T follicular helper cell (primary cell): ENCODE measurements around the gene GALNS.

Experiments used
- DNase-seq: peaks from one replicate; pipeline ENCODE4 v3.0.0-alpha.2; 2020; ENCODE audit warnings: low read depth

The GALNS gene

DNA sequence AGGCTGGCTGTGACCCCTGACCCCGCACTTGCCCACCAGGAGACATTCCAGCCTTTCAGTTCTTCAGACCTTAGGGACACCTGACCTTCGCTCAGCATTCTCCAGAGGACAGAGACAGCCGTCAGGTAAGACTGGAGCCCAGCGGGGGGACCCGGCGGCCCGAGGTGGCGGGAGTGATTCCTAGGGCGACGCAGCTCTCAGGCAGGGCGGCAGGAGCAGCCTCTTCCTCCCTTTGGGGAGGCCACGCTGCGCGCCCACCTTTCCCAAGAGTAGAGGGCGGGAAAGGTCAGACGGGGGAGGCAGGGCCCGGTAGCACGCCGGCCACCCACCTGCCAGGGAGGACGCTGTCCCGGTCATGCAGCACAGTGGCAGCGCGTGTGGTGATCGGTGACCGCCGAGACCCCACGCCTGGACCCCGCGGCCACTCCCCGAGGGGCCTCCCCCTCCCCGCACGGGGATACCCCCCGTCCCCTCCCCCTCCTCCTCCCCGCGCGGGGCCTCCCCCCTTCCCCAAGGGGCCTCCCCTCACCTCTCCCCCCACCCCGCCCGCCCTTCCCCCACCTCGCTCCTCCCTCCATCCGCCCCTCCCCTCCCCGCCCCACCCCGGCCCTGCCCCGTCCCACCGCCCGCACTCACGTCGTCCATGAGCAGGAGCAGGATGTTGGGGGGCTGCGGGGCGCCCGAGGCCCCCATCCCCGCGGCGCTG lies 472 bp downstream of the GALNS start:
- peak; percentile 14 for DNase-seq

DNA sequence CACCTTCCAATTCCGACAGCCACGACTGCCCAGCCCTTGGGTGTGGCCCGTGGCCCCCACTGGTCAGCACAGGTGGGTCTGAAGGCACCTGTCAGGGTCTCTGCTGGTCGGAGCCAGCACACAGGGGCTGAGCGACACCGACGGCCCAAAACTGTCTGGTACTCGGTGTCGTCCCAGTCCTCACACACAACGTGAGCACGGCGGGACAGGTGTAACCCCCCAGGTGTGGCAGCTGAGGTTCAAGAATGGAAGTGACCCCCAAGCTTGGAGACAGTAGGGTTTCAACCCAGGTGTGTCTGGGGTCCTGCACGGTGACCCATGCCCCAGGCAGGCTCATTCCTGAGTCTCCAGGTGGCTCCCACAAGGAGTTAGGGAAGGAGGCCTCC lies 1.0 kb downstream of the GALNS start:
- DNase-seq, result no peak

DNA sequence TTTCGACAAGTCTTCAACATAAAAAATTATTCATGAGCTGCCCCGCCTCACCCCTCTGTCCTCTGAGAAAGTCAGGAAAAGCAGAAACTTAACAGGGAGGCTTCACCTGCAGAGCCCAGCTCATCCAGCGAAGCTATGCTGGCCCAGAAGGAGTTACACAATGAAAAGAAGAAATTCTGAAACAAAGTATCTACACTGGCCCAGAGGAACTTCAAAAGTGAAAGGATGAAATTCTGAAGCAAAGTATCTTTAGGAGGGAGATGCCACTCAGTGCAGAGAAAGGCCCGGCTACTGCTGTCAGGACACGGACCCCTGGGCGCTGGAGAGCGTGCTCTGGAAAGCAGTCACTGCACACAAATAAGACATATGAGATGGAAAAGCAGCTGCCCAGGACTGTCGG lies 1.6 kb downstream of the GALNS start:
- DNase-seq, result no peak

DNA sequence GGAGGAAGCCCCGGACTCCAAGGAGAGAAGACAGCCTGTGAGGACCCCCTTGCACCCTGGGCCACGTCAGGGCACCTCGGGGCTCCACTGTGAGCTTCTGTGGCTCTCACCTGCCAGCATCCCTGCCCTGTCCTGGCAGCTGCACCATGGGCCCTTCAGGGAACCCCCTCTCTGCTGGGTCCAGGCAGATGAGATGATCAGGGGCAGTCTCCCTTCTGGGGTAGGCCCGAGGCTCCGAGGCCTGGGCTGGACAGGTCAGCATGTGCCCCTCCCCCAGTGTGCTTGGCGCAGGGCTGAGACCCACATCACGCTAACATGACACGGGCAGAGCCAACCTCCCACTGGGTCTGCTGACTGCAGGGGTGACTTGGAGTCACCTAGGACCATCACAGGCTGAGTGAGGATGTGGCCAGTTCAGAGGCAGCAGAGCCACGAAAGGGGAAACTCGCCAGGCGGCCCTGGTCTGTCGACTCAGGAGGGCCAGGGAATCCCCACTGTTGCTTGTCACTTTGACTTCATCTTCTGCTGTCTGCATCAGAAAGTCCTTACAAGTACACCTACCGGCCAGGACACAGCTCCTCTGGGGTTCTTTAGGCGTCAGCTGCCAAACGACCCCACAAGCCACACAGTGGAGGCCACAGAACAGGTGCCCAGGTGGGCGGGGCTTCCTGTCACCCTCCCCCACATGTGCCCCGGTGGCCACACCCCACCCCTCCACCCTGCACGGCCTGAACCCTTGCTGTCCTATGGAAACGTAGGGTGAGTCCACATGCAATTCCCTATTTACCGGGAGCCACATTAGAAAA lies 2.2 kb downstream of the GALNS start:
- DNase-seq, result no peak

DNA sequence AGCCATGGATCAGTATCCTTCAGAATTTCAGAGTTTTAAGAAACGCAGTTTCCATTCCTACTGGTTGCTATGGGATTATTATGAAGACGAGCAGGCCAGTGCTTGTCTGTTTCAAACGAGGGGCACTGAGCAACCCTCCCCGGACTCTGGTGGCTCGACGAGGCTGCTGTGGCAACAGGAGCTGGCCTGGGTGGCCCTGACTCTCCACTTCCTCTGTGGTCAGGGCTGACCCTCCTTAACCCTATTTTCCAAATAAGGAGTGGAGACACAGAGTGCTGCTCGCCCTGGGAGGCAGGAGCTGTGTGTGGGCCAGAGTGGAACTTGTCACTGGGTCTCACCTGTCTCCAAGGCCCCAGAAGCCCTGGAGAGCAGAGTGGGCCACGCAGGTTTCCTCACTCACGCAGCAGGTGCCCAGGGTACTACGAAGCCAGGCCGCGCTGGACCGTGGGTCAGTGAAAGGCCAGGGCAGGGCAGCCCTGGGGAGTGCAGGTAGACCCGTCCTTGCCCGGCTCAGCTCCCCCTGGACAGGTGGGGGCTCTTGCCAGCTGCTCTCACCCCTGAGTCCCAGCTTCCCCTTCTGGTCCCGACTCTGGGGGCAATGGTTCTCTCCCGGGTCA lies 3.3 kb downstream of the GALNS start:
- no peak for DNase-seq

DNA sequence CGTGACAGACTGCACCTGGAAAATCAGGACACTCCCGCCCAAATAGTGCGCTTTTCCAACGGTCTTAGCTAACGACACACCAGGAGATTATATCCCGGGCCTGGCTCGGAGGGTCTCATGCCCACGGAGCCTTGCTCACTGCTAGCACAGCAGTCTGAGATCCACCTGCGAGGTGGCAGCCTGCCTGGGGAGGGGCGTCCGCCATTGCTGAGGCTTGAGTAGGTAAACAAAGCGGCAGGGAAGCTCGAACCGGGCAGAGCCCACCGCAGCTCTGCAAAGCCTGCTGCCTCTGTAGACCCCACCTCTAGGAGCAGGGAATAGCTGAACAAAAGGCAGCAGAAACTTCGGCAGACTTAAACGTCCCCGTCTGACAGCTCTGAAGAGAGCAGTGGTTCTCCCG lies 5.1 kb downstream of the GALNS start:
- no peak for DNase-seq

DNA sequence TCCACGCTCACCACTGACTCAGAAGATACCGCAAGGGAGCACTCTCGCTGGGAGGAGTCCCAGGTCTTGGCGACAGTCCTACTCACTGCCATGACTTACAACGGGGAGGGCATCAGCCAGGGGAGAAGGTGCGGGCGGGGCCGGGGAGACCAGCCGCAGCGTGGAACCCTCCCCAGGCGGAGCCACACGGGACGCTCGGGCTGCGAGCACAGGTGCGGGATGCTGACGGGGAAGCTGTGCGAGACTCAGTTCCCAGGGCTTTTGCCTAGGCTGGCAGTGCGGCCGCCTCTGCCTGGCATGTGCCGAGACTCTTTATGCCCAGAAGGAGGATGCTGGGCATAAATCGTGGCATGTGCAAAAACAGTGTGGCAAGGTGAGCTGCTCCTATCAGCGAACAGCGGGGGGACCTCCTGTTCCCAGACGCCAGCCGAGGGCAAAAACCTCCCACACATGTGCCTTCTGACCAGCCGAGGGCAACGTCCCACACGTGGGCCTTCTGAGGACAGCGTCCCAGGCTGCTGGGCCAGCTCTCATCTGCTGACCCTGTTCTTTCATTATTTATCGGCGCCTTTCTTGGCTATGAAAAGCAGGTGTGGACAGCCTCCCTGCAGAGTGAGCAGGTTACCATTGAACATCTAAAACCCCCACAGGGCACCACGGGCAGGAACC lies 6.1 kb downstream of the GALNS start:
- DNase-seq, result no peak

DNA sequence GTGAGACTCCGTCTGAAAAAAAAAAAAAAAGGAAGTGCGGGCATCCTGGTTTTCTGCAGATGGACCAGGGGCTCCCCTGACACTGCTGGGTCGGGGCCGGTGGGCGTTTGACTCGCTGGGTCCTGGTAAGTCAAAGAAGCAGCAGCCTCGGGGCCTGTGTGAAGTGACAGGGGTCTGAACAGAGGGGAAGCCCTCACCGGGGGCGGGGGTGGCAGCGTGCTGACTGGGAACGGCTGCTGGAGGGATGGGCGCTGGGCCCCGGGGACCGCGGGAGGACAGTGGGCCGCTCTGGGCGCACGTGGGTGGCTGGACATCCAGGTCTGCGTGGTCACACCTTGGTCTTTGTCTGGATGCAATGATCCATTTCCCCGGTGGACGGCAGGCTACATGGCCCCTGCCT lies 8.2 kb downstream of the GALNS start:
- no peak for DNase-seq

DNA sequence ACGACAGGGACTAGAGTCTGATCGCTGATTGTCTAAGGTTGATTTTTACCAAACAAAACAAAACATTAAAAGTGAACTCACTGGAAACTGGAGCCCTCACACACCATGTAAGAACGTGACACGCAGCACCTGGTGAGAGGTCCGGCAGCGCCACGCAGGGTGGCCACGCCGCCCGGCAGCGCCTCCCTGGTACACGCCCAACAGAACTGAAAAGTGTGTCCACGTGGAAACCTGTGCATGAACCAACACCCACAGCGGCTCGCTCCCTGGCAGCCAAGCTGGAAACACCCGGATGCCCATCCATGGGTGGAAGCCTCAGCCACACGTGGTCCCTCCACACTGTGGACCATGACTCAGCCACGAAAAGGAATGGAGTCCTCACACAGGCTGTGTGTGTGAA lies 9.1 kb downstream of the GALNS start:
- DNase-seq, result no peak

DNA sequence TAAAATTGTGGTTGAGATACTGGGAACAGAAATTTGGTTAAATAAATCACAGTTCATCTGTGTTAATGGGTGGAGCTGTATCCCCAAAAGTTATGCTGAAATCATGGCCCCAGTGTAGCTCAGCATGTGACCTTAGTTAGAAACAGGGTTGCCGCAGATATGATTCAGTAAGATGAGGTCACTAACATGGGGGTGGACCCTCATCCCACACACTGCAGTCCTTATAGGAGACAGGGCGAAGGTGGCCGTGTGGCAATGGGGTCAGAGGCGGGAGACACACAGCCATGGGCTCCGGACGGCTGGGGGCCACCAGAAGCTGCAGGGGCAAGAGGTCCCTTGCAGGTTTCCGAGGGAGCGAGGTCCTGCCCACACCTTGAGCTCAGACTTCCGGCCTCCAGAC lies 10.7 kb downstream of the GALNS start:
- no peak for DNase-seq

DNA sequence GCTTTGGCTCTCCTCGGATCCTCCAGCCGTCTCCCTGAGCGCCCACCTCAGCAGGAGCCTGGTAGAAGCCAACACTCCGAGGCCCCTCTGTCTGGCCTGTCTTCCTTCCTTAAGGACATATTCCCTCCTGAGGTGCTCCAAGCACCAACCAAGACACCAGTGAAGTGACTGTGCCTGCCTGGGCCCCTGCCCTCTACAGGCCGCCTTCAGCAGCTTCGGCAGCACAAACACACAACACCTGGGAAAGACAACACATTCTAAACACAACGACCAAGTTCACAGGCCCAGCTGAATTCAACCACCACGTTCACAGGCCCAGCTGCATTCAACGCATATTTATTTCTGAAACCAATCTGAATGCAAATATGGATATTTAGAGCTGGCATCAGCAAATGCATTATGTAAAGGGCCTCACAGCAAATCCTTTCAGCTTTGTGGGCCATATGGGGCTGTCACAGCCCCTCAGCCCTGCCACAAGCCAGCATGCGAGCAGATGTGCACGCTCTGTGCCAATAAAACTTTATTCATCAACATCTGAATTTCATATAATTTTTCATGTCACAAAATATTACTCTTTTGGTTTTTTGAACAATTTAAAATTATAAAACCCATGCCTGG lies 12.2 kb downstream of the GALNS start:
- DNase-seq, result no peak

DNA sequence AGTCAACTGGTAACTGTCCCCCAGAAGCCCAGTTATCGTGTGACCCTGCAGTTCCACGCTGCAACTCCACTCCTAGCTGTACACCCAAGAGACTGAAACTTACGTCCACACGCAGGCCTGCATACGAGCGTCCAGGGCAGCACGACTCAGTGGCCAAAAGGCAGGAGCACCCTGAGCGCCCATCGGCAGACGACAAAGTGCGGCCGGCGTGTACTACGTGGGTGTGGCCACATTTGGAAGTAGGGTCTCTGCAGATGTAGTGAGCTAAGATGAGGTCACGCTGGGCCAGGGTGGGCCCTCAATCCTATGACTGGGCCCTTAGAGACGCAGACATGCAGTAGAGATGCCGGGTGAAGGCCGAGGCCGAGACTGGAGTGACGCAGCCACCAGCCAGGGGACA lies 13.5 kb downstream of the GALNS start:
- DNase-seq, result no peak

DNA sequence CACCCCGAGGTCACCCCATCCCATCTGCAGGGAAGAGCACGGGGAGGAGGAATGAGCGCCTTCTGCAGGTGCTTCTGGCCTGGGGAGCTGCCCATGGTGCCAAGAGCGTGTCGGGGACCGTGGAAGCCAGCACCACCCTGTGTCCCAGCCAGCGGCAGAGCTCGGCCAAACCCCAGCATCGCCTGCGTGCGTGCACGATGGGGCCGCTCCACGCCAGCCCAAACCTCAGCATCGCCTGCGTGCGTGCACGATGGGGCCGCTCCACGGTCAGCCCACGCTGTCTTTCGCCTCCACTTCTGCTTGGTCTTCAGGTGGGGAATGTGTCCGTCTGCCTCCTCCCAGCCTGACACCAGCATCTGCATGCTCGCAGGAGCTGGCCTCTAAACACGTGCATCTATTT lies 13.9 kb downstream of the GALNS start:
- no peak for DNase-seq

DNA sequence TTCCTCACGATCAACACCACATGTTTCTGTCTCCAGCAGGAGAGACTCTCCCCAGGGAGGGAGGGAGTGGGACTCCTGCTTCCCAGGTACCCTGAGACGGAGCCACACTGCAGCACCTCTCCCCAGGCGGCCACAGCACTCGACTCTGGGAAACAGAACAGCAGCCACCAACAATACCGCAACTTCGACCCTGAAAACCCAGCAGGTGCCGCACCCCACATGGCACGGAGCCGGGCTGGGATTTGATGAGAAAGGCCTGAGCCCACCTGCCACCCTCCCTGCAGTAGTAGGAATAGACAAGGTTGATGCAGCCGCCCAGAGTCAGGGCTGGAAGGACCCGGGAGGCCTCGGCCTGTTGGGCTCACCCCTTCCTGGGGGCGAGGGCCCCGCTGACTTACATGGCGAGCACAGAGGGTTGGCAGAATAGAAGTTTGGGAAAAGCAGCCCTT lies 14.4 kb downstream of the GALNS start:
- no peak for DNase-seq

DNA sequence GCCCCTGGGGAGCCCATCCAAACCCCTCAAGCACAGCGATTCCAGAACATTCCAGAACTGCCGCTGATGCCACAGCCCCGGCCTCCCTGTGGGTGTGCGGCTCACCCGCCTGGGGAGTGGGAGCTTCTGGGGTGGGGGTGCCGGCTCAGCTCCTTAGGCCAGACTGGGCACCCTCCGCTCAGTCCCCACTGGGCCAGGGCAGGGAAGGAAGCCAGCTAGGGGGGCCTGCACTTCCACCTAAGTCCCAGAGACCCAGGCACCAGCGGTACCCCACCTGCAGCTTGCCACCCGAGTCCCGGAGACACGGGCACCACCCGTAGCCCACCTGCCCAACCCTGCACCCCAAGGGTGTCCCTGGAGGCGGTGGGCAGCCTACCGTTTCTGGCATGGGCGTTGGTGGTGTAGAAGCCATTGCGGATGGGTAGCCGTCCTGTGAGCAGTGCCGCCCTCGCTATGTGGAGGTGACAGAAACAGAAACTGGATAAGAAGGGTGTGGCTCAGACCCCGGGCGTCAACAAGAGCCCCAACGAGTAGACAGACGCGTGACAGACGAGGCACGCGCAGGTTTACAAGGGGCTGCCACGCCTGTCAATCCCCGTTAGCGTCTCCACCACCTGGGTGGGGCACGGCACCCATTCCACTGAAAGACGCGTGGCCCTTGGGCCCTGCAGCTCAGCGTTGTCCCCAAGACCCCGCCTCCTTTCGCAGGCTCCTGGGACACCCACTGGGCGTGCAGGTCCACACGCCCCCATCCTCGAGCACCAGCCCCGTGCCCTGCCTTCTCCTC lies 15.0 kb downstream of the GALNS start:
- DNase-seq, result no peak

DNA sequence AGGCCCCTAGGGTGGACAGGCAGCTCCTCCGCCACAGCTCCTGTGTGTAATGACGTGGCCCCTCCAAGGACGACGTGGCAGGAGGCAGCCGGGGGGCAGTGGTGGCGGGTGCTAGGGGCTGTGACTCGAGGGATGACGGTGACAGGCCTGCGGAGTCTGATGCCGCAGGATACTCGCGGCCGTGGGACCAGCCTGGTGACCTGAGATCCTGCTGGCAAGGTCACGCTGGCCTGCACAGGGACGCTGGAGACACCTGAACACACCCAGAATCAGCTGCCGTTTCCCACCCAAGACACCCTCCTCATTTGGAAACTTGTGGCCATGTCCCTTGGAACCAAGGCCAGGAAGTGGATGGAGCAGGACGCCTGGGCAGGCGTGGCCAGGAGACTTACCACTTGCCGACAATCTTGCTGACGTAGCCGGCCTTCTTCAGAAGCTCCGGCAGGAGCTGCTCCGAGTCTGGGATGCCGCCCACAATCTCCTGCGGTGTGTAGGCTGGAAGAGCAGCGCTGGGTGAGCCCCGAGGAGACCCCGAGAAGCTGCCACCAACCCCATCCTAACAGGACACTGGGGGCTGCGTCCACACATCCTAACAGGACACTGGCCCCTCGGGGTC lies 16.0 kb downstream of the GALNS start:
- DNase-seq, result no peak

DNA sequence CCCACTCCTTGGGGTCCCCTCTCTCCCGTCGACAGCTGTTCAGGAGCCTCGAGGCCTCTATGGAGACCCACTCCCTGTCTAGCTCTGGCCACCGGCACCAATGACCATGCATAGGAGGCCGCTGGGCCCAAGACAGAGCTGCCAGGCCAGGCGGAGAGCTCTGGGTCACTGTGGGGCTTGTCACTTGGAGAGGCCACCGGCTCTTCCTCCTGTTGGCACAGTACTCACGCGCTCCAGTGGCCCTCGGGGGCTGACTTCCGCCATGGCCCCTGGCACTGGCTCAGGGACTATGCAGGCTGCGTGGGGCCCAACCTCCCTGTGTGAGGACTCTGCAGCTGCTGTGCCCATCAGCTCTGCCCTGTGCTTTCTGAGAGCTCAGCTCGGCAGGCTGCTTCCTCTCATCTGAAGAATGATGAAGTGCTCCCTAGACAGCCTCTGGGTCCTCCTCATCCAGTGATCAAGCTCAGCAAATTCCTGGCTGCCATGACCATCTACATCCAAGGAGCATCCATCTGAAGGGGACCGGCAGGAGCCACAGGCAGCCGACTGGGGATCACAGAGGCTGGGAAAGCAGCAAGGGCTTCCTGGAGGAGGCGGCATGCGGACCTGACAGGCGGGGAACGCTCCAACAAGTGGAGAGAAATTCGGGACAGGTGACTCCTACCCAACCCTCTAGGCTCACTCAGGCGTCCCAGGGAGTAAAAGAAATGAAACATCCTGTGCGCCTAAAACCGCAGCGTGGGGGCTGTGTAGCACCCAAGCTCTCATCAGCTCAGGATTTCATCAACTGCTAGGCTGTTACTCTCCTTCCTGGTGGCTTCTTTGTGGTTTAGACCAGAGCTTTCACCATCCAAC lies 16.8 kb downstream of the GALNS start:
- no peak for DNase-seq

DNA sequence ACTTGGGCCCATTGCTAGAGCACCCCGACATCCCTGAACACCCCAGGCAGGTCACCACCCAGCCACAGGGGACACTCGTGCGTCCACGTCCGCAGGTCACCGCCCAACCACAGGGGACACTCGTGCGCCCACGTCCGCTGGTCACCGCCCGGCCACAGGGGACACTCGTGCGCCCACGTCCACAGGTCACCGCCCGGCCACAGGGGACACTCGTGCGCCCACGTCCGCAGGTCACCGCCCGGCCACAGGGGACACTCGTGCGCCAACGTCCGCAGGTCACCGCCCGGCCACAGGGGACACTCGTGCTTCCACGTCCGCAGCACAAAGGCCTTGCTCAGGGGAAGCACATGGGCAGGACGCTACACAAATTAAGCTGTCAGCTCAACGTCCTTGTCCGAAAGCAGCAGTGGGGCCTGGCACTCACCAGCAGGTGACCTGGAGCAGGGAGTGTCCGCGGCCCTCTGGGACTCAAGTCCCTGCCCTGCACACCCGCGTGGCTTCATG lies 17.7 kb downstream of the GALNS start:
- no peak for DNase-seq

DNA sequence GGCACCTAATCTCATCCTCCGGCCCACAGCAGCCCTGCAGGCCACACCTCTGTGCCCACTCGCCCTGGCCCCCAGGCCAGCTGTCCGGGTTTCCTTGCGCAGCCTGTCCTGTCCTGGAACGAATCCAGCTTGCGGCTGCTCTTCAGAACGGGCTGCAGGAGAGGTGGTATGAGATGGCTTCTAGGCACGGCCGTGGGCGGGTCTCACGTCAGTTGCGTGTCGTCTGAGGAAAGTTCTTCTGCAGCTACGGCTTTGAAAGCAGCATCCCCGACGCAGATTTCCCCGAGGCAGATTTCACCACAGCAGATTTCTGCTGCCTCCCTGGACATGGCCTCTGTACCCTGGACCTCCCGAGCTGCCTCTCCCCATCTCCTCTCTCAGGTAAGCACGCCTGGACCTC lies 18.2 kb downstream of the GALNS start:
- no peak for DNase-seq

DNA sequence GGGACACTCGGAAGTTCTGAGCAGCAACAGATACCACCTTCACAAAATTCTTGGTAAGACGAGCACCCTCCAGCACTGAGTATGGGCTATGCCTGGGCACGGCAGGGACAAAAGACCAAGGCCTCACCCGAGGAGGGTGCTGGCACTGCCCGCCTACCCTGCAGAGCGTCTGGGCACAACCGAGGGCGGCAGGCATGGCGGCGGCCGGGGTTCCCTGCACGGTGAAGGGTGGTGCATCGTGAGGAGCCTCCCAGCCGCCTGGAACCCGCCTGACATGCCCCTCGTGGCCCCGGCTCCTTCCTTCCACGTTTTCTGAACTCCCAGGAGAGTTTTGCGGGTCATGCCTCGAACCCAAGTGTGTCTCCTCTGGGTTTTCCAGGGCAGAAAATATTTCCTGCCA lies 18.9 kb downstream of the GALNS start:
- DNase-seq, result no peak
